ENCODE measurements around the gene PARD6A. TPM values are rescaled to one million over a fixed set of nuclear protein-coding genes. Genes with fewer than 3 reads are reported as not detected.

The PARD6A gene
- total RNA-seq (2022; extraction: Qiagen RNA extraction; ENCODE audit: low read depth): 1.2 to 2.6 TPM (median 1.8 TPM) in 5 replicates

GRCh38 chr16:67660564-67661028 is at the start of gene PARD6A:
TSS of gene PARD6A (plus strand) at chr16:67660960. CDS start at chr16:67661039, 79 bp downstream.

GRCh38 chr16:67659675-67660563 is 841 bp upstream of the PARD6A start, which contains the start of gene ACD:
TSS of gene ACD (minus strand) at chr16:67660260. CDS start at chr16:67660220, 40 bp downstream.

DNA sequence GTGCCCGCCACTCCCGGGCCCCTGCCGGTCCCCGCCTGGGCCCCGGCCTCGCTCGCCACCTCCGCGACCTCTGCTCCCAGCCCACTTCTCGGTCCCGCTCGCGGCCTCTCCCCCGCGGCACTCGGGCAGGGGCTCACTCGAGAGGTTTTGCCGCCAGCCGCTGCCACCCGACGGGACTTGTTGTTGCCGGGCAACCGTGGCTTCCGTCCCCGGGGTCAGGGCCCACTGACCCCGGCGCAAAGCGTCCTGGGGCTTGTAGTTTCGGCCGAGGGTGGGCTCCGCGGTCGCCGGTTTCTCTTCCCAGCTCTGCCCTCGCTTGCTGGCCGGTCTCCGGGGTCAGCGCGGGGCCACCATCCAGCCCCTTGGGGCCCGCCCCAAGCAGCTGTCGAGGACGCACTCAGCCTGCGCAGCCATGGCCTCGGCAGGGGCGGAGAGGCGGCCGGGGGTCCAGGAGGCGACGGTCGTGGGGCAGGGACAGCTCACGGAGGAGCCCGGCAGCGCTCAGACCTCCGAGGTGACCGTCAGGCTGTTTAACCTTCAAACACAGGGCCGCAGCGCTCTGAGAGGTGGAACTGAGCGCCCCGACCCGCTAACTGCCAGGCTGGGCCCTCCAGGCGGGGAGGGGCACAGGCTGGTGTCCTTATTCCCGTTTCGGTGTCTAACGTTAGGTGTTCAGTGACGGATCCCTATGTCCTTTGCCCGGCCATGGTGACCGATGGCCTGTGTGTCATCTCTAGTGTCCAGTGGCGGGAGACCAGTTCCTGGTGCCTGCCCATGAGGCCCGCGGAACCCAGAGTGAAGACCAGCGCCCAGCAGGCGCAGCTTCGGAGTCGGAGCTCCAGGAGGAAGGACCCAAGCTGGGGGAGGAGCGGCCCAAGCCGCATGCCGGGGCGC is 6.0 kb downstream of the PARD6A start, which contains the start of the genes C16orf86 and ENKD1:
TSS of gene C16orf86 (plus strand) at position 256 of the 894 bp plus-strand sequence. CDS start at position 413, 157 bp downstream.
TSS of gene ENKD1 (minus strand) at position 192 of the 894 bp plus-strand sequence. CDS start 308 bp downstream, outside the sequence.

Other genes starting within 250 kb of the PARD6A start
- gene ZDHHC1, start 244.5 kb upstream of the PARD6A start, total RNA-seq (2022; extraction: Qiagen RNA extraction; ENCODE audit: low read depth): 3.7 to 7.1 TPM (median 5.9 TPM) in 5 replicates
- 1.4 to 1.7 TPM (median 1.6 TPM) in 5 replicates for gene HSD11B2, start 229.8 kb upstream of the PARD6A start, total RNA-seq (2022; extraction: Qiagen RNA extraction; ENCODE audit: low read depth)
- 97.6 to 117 TPM (median 109 TPM) in 5 replicates for gene ATP6V0D1, start 179.8 kb upstream of the PARD6A start, total RNA-seq (2022; extraction: Qiagen RNA extraction; ENCODE audit: low read depth)
- gene AGRP, start 177.4 kb upstream of the PARD6A start, total RNA-seq (2022; extraction: Qiagen RNA extraction; ENCODE audit: low read depth): not detected in 5 replicates
- gene RIPOR1, start 132.1 kb upstream of the PARD6A start, total RNA-seq (2022; extraction: Qiagen RNA extraction; ENCODE audit: low read depth): 28.9 to 50.3 TPM (median 43.1 TPM) in 5 replicates
- gene CTCF, start 98.4 kb upstream of the PARD6A start, total RNA-seq (2022; extraction: Qiagen RNA extraction; ENCODE audit: low read depth): 34.2 to 38.7 TPM (median 36.1 TPM) in 5 replicates
- 1.1 to 2.4 TPM (median 2.3 TPM) in 5 replicates for gene CARMIL2, start 15.8 kb upstream of the PARD6A start, total RNA-seq (2022; extraction: Qiagen RNA extraction; ENCODE audit: low read depth)
- gene ACD, start 700 bp upstream of the PARD6A start, total RNA-seq (2022; extraction: Qiagen RNA extraction; ENCODE audit: low read depth): 25.0 to 37.0 TPM (median 35.2 TPM) in 5 replicates
- gene ENKD1, start 5.8 kb downstream of the PARD6A start, total RNA-seq (2022; extraction: Qiagen RNA extraction; ENCODE audit: low read depth): 5.7 to 12.5 TPM (median 9.6 TPM) in 5 replicates
- 0.45 TPM in 1 of 5 replicates, not detected in the others for gene C16orf86, start 5.9 kb downstream of the PARD6A start, total RNA-seq (2022; extraction: Qiagen RNA extraction; ENCODE audit: low read depth)
- gene GFOD2, start 58.4 kb downstream of the PARD6A start, total RNA-seq (2022; extraction: Qiagen RNA extraction; ENCODE audit: low read depth): 14.0 to 18.3 TPM (median 17.5 TPM) in 5 replicates
- 6.7 to 10.7 TPM (median 9.7 TPM) in 5 replicates for gene RANBP10, start 145.6 kb downstream of the PARD6A start, total RNA-seq (2022; extraction: Qiagen RNA extraction; ENCODE audit: low read depth)
- gene TSNAXIP1, start 145.9 kb downstream of the PARD6A start, total RNA-seq (2022; extraction: Qiagen RNA extraction; ENCODE audit: low read depth): 0.32 to 0.86 TPM (median 0.43 TPM) in 5 replicates
- gene THAP11, start 181.4 kb downstream of the PARD6A start, total RNA-seq (2022; extraction: Qiagen RNA extraction; ENCODE audit: low read depth): 25.2 to 46.3 TPM (median 44.5 TPM) in 5 replicates
- 230 to 282 TPM (median 237 TPM) in 5 replicates for gene NUTF2, start 186.0 kb downstream of the PARD6A start, total RNA-seq (2022; extraction: Qiagen RNA extraction; ENCODE audit: low read depth)
- gene CENPT, start 186.7 kb downstream of the PARD6A start, total RNA-seq (2022; extraction: Qiagen RNA extraction; ENCODE audit: low read depth): 21.4 to 32.5 TPM (median 28.4 TPM) in 5 replicates
- 43.1 to 69.7 TPM (median 65.1 TPM) in 5 replicates for gene EDC4, start 212.1 kb downstream of the PARD6A start, total RNA-seq (2022; extraction: Qiagen RNA extraction; ENCODE audit: low read depth)
- gene NRN1L, start 223.9 kb downstream of the PARD6A start, total RNA-seq (2022; extraction: Qiagen RNA extraction; ENCODE audit: low read depth): 0.33 TPM in 1 of 5 replicates, not detected in the others
- 10.1 to 16.5 TPM (median 14.3 TPM) in 5 replicates for gene PSKH1, start 232.3 kb downstream of the PARD6A start, total RNA-seq (2022; extraction: Qiagen RNA extraction; ENCODE audit: low read depth)